Measurements from ENCODE around the gene TGFA.

Gene TGFA

DNA sequence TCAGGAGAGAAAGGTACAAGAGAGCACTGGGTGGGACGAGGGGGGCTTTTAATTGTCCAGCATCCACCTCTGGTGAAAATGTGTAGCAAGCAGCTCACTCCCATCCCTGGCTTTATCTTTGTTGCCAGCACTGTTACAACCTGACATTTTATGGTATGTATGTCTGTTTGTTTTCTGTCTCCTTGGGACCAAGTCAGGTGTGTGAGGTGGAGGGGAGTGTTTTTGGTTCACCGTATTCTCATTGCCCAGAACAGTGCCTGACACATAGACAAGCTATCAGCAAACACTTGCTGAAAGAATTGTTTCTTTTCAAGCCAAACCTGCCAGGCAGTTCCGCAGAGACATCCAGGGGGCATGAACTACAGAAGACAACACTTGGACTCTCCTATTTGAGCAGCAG is 24.7 kb downstream of the TGFA start:
- H3K4me3 ChIP-seq (ENCODE audit: low read length), result no peak overlapping the region
- no peak overlapping the region for H3K4me2 ChIP-seq (ENCODE audit: low read length)
- H4K20me1 ChIP-seq (ENCODE audit: control insufficient read depth, insufficient read depth, low read depth, low read length), result no peaks in the 10 kb centered on the region
- H3K9me3 ChIP-seq (ENCODE audit: control insufficient read depth, insufficient read depth, low read length), result no peaks in the 10 kb centered on the region
- no peaks in the 10 kb centered on the region for H3K79me2 ChIP-seq (ENCODE audit: control insufficient read depth, low read length)
- no peaks in the 10 kb centered on the region for H3K4me1 ChIP-seq (ENCODE audit: control insufficient read depth, low read length)
- TF ChIP-seq, protein P1, sequence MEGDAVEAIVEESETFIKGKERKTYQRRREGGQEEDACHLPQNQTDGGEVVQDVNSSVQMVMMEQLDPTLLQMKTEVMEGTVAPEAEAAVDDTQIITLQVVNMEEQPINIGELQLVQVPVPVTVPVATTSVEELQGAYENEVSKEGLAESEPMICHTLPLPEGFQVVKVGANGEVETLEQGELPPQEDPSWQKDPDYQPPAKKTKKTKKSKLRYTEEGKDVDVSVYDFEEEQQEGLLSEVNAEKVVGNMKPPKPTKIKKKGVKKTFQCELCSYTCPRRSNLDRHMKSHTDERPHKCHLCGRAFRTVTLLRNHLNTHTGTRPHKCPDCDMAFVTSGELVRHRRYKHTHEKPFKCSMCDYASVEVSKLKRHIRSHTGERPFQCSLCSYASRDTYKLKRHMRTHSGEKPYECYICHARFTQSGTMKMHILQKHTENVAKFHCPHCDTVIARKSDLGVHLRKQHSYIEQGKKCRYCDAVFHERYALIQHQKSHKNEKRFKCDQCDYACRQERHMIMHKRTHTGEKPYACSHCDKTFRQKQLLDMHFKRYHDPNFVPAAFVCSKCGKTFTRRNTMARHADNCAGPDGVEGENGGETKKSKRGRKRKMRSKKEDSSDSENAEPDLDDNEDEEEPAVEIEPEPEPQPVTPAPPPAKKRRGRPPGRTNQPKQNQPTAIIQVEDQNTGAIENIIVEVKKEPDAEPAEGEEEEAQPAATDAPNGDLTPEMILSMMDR (IDR thresholded peaks at IDR 0.05; ENCODE audit: low read depth, low read length, poor library complexity, severe bottlenecking), result no peak
- TF ChIP-seq EZH2phosphoT487 (IDR thresholded peaks at IDR 0.05; ENCODE audit: borderline replicate concordance, low read length), result no peak
- H3K36me3 ChIP-seq (ENCODE audit: control insufficient read depth, low read length), result no peaks in the 10 kb centered on the region
- H3K27ac ChIP-seq (ENCODE audit: low read depth, low read length), result no peak overlapping the region
- peaks cover 5% of the 10 kb centered on the region; the same call in 1 of the 2 replicates for H3K27me3 ChIP-seq (ENCODE audit: control insufficient read depth, low read length)
- H3F3A ChIP-seq (ENCODE audit: control insufficient read depth, insufficient read depth), result no peaks in the 10 kb centered on the region
- no peaks in the 10 kb centered on the region for H3K9me2 ChIP-seq (replicated peaks; ENCODE audit: control insufficient read depth, low read length)

DNA sequence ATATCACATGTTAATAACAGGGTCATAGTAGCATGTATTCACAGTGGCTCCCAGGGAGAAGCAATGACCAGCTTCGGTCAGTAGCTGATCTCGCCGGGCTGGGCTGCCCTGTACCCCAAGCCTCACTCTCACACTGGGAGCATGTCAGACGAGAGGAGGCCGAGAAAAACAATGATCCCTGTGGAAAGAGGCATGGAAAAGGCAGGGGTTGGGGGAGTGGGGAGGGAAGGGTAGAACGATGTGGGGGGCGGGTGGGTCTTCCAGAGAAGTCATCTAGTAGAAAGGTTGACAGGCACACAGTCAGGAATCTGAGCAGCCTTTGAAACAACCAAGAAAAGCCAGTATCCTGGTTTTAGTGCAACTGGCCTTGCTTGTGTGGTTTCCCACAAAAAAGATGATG is 25.4 kb downstream of the TGFA start:
- Histone ChIP-seq H3K27ac (ENCODE audit: low read depth, low read length) (no peak overlapping the region), H3K36me3 (ENCODE audit: control insufficient read depth, low read length) (no peaks in the 10 kb centered on the region), H3F3A (ENCODE audit: control insufficient read depth, insufficient read depth) (no peaks in the 10 kb centered on the region), H3K79me2 (ENCODE audit: control insufficient read depth, low read length) (no peaks in the 10 kb centered on the region), H3K4me1 (ENCODE audit: control insufficient read depth, low read length) (no peaks in the 10 kb centered on the region), H3K4me3 (ENCODE audit: low read length) (no peak overlapping the region), H3K27me3 (ENCODE audit: control insufficient read depth, low read length) (peaks cover 5% of the 10 kb centered on the region; the same call in 1 of the 2 replicates), H3K4me2 (ENCODE audit: low read length) (no peak overlapping the region), H3K9me2 (replicated peaks; ENCODE audit: control insufficient read depth, low read length) (no peaks in the 10 kb centered on the region), H3K9me3 (ENCODE audit: control insufficient read depth, insufficient read depth, low read length) (no peaks in the 10 kb centered on the region), H4K20me1 (ENCODE audit: control insufficient read depth, insufficient read depth, low read depth, low read length) (no peaks in the 10 kb centered on the region)
- TF ChIP-seq EZH2phosphoT487 (IDR thresholded peaks at IDR 0.05; ENCODE audit: borderline replicate concordance, low read length), result no peak
- TF ChIP-seq, protein P1 (IDR thresholded peaks at IDR 0.05; ENCODE audit: low read depth, low read length, poor library complexity, severe bottlenecking), result no peak

DNA sequence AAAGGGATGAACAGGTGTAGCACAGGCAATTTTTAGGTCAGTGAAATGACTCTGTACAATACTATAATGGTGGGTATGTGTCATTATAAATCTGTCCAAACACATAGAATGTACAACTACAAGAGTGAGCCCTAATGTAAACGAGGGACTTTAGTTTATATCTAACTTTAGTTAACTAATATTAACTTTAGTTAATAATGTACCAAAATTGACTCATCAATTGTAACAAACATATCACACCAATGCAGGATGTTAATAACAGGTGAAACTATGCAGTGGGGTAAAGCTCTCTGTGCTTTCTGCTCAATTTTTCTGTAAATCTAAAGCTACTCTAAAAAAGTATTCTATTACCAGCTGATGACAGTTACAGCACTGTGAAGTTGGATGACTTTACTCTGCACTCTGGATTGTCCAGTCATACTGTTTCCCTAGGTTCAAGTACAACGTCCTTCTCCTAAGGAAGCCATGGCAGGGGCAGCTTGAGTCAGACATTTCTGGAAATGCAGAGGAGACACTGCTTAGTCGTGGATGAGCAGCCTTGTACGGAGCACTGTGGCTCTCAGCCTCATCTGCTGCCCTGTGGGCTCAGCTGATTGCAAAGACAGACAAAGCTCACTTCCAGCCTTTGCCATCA is 26.1 kb downstream of the TGFA start:
- H3F3A ChIP-seq (ENCODE audit: control insufficient read depth, insufficient read depth), result no peaks in the 10 kb centered on the region
- H3K27me3 ChIP-seq (ENCODE audit: control insufficient read depth, low read length), result peaks cover 5% of the 10 kb centered on the region; the same call in 1 of the 2 replicates
- TF ChIP-seq EZH2phosphoT487 (IDR thresholded peaks at IDR 0.05; ENCODE audit: borderline replicate concordance, low read length), result no peak
- TF ChIP-seq, protein P1 (IDR thresholded peaks at IDR 0.05; ENCODE audit: low read depth, low read length, poor library complexity, severe bottlenecking), result no peak
- no peaks in the 10 kb centered on the region for H4K20me1 ChIP-seq (ENCODE audit: control insufficient read depth, insufficient read depth, low read depth, low read length)
- H3K9me2 ChIP-seq (replicated peaks; ENCODE audit: control insufficient read depth, low read length), result no peaks in the 10 kb centered on the region
- no peaks in the 10 kb centered on the region for H3K36me3 ChIP-seq (ENCODE audit: control insufficient read depth, low read length)
- H3K79me2 ChIP-seq (ENCODE audit: control insufficient read depth, low read length), result no peaks in the 10 kb centered on the region
- no peaks in the 10 kb centered on the region for H3K4me1 ChIP-seq (ENCODE audit: control insufficient read depth, low read length)
- H3K27ac ChIP-seq (ENCODE audit: low read depth, low read length), result no peak overlapping the region
- no peak overlapping the region for H3K4me2 ChIP-seq (ENCODE audit: low read length)
- no peaks in the 10 kb centered on the region for H3K9me3 ChIP-seq (ENCODE audit: control insufficient read depth, insufficient read depth, low read length)
- no peak overlapping the region for H3K4me3 ChIP-seq (ENCODE audit: low read length)
